GM12873 (cell line): Measurements from ENCODE around the gene HRH2.

Source experiments
- CTCF ChIP-seq: IDR thresholded peaks from 2 replicates; pipeline ENCODE4 v1.5.1; 2012; ENCODE audit warnings: low read depth, mild to moderate bottlenecking, moderate library complexity, low read length, control low read depth; ENCODE audit not compliant: insufficient read depth; ENCODE audit errors: missing control alignments

Gene HRH2

GRCh38 chr5:175700991-175701390 lies 43.1 kb downstream of the HRH2 start:
- peak; percentile 61 for TF ChIP-seq CTCF

- TF ChIP-seq CTCF, result no peak
Observed at GRCh38 chr5:175701797-175702196, 43.9 kb downstream of the HRH2 start.

- no peak for TF ChIP-seq CTCF
Observed at GRCh38 chr5:175706499-175706898, 48.6 kb downstream of the HRH2 start.

- TF ChIP-seq CTCF, result no peak
Observed at GRCh38 chr5:175707751-175708375, 50.0 kb downstream of the HRH2 start.

- no peak for TF ChIP-seq CTCF
Observed at GRCh38 chr5:175709276-175709781, 51.5 kb downstream of the HRH2 start.

- TF ChIP-seq CTCF, result no peak
Observed at GRCh38 chr5:175710326-175710725, 52.5 kb downstream of the HRH2 start.

- no peak for TF ChIP-seq CTCF
Observed at GRCh38 chr5:175711031-175711430, 53.2 kb downstream of the HRH2 start.
